Measurements from ENCODE around the gene NISCH.
"Not testable (repeated sequence)": the region's sequence is repeated elsewhere in the genome, so short reads cannot be mapped to it uniquely, and the experiment has no call there.

The NISCH gene

DNA sequence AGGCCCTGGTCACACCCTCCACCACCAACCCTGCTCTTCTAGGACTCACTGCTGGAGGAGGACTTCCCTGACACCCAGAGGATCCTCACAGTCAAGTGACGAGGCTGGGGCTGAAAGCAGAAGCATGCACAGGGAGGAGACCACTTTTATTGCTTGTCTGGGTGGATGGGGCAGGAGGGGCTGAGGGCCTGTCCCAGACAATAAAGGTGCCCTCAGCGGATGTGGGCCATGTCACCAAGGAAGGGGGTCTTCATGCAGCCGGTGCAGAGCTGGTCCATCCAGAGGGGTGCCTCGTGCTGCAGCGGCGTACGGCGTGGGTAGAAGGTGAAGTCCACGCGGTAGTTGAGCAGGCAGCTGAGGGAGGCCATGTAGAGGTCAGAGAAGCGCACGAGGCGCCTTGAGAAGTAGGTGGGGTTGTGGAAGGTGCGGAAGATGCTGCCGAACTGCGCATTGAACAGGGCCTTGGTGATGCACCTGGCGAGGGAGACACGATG lies 68.9 kb downstream of the NISCH start:
- Histone ChIP-seq H3K9me2 (replicated peaks; ENCODE audit: insufficient read depth, low read length) (no peaks in the 10 kb centered on the region), H3K4me3 (ENCODE audit: insufficient read depth, low read length, poor library complexity, severe bottlenecking) (no peak overlapping the region), H3K9me3 (ENCODE audit: insufficient read depth, low read length) (no peaks in the 10 kb centered on the region), H3F3A (ENCODE audit: insufficient read depth) (no peaks in the 10 kb centered on the region), H3K36me3 (ENCODE audit: low read length) (peaks cover 4% of the 10 kb centered on the region; the same call in 1 of the 2 replicates), H3K9ac (ENCODE audit: low read length) (no peak overlapping the region), H2AFZ (ENCODE audit: low read depth, low read length, severe bottlenecking) (no peak overlapping the region), H3K79me2 (ENCODE audit: insufficient read depth, low read length) (no peaks in the 10 kb centered on the region), H3K4me2 (ENCODE audit: low read depth, low read length, poor library complexity, severe bottlenecking) (no peak overlapping the region), H4K20me1 (ENCODE audit: low read depth, low read length) (no peaks in the 10 kb centered on the region), H3K27me3 (ENCODE audit: low read length) (no peaks in the 10 kb centered on the region), H3K27ac (ENCODE audit: low read depth, low read length) (no peak overlapping the region)
- TF ChIP-seq, protein P1, sequence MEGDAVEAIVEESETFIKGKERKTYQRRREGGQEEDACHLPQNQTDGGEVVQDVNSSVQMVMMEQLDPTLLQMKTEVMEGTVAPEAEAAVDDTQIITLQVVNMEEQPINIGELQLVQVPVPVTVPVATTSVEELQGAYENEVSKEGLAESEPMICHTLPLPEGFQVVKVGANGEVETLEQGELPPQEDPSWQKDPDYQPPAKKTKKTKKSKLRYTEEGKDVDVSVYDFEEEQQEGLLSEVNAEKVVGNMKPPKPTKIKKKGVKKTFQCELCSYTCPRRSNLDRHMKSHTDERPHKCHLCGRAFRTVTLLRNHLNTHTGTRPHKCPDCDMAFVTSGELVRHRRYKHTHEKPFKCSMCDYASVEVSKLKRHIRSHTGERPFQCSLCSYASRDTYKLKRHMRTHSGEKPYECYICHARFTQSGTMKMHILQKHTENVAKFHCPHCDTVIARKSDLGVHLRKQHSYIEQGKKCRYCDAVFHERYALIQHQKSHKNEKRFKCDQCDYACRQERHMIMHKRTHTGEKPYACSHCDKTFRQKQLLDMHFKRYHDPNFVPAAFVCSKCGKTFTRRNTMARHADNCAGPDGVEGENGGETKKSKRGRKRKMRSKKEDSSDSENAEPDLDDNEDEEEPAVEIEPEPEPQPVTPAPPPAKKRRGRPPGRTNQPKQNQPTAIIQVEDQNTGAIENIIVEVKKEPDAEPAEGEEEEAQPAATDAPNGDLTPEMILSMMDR (IDR thresholded peaks at IDR 0.05; ENCODE audit: insufficient read depth, low read length, poor library complexity, severe bottlenecking) = no peak
- no peak for TF ChIP-seq EZH2phosphoT487 (conservative IDR thresholded peaks at IDR 0.05; ENCODE audit: low read length)

DNA sequence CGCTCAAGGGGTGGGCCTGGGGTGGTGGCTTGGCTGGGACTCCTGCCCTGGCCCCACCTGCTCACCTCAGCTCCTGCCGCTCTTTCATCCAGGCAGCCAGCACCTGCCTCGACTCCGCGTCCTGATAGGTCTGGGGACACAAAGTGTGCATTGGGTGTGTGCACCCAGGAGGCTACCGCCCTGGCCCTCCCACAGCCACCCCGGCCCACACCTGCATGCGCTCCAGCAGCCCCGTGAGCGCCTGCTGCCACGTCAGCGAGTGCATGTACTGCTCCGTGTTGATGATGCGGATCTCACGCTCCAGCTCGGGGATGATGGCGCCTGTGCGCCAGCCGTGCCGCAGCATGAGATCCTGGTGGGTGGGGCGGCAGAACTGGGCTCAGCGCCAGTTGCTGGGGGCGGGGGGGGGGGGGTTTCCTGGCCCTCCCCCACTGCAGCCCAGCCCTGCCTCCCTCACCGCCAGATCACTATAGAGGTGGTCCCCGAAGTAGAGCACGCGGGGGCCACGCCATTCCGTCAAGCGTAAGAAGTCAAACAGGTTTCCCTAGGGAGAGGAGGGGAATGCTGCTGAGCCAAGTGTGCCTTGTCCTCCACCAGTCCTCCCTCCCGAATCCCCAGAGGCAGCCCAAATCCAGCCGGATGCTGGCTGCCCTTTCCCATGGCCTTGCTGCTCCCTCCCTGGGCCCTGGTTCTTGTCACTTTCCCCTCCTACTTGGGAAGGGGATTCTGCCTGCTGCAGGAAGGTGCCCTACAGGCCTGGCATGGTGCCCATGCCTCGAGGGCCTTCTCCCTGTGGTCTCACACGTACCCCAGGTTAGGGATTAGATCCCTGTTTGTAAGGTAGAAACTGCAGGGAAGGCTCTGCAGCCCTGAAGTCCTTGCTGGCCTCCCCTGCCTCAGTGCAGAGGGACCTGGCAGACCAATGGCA lies 69.6 kb downstream of the NISCH start:
- H3K36me3 ChIP-seq (ENCODE audit: low read length) = peaks cover 4% of the 10 kb centered on the region; the same call in 1 of the 2 replicates
- H3K4me3 ChIP-seq (ENCODE audit: insufficient read depth, low read length, poor library complexity, severe bottlenecking) = no peak overlapping the region
- no peak for TF ChIP-seq EZH2phosphoT487 (conservative IDR thresholded peaks at IDR 0.05; ENCODE audit: low read length)
- TF ChIP-seq, protein P1 (IDR thresholded peaks at IDR 0.05; ENCODE audit: insufficient read depth, low read length, poor library complexity, severe bottlenecking) = no peak

DNA sequence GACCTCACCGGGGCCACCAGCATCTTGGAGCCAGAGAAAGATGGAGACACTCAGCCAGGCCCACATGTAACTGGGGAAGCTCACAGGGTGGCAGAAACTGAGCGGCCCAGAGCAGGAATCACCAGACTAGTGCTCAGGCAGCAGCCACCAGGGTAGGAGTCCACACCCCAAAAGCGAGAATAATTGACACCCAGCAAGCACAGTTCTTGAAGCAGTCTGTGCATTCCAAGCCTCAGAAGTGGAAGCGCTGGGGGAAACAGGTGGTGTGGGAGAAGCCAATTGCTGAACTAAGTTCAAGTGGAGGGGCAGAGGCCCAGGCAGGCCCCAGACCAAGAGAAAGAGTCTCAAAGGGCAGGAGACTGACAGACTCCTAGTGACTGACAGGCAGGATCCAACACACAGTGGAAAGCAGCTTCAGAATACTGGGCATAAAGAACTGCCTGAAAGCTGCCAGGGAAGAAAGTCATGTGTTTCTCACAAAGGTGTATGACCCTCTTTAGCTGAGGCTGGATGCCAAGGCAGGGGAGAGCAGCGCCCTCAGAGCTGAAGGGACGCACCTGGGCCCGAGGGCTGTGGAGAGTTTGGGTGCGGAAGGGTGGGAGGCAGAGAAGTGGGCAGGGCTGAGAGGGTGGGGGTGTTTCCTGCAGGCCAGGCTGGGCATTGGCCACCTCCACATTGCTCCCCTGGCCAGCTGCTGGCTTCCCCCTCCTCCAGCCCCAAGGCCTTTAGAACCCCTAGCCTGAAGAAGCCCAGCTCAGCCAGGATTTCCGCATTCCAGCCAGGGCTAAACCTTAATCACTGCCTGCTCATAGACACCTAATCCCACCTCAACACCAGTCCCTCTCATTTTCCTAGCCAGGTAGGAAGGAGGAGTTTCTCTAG lies 70.5 kb downstream of the NISCH start:
- Histone ChIP-seq H3K9ac (ENCODE audit: low read length) (no peak overlapping the region), H3K4me2 (ENCODE audit: low read depth, low read length, poor library complexity, severe bottlenecking) (no peak overlapping the region), H3K27me3 (ENCODE audit: low read length) (no peaks in the 10 kb centered on the region), H3K9me3 (ENCODE audit: insufficient read depth, low read length) (no peaks in the 10 kb centered on the region), H2AFZ (ENCODE audit: low read depth, low read length, severe bottlenecking) (no peak overlapping the region), H3K79me2 (ENCODE audit: insufficient read depth, low read length) (peaks cover 16% of the 10 kb centered on the region), H3K27ac (ENCODE audit: low read depth, low read length) (no peak overlapping the region), H3F3A (ENCODE audit: insufficient read depth) (no peaks in the 10 kb centered on the region), H3K36me3 (ENCODE audit: low read length) (peaks cover 4% of the 10 kb centered on the region; the same call in 1 of the 2 replicates), H3K9me2 (replicated peaks; ENCODE audit: insufficient read depth, low read length) (no peaks in the 10 kb centered on the region), H3K4me3 (ENCODE audit: insufficient read depth, low read length, poor library complexity, severe bottlenecking) (no peak overlapping the region), H4K20me1 (ENCODE audit: low read depth, low read length) (no peaks in the 10 kb centered on the region; the same call in 1 of the 2 replicates)
- TF ChIP-seq, protein P1 (IDR thresholded peaks at IDR 0.05; ENCODE audit: insufficient read depth, low read length, poor library complexity, severe bottlenecking) = no peak
- TF ChIP-seq EZH2phosphoT487 (conservative IDR thresholded peaks at IDR 0.05; ENCODE audit: low read length) = no peak

More for the DNA sequence above, 69.6 kb downstream of the NISCH start:
- Histone ChIP-seq H2AFZ (ENCODE audit: low read depth, low read length, severe bottlenecking) (no peak overlapping the region), H3K9me3 (ENCODE audit: insufficient read depth, low read length) (no peaks in the 10 kb centered on the region), H3F3A (ENCODE audit: insufficient read depth) (no peaks in the 10 kb centered on the region), H3K27ac (ENCODE audit: low read depth, low read length) (no peak overlapping the region), H3K27me3 (ENCODE audit: low read length) (no peaks in the 10 kb centered on the region), H3K4me2 (ENCODE audit: low read depth, low read length, poor library complexity, severe bottlenecking) (no peak overlapping the region), H4K20me1 (ENCODE audit: low read depth, low read length) (no peaks in the 10 kb centered on the region), H3K9me2 (replicated peaks; ENCODE audit: insufficient read depth, low read length) (no peaks in the 10 kb centered on the region), H3K9ac (ENCODE audit: low read length) (no peak overlapping the region), H3K79me2 (ENCODE audit: insufficient read depth, low read length) (peaks cover 7% of the 10 kb centered on the region)

DNA sequence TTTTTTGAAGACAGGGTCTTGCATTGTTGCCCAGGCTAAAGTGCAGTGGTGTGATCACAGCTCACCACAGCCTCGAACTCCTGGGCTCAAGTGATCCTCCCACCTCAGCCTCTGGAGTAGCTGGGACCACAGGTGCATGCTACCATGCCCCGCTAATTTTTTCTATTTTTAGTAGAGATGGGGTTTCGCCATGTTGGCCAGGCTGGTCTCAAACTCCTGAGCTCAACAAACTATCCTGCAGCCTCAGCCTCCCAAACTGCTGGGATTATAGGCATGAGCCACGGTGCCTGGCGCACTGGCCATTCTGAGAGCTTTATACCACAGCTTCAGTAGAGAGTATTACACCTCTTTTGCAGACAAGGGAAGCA lies 71.3 kb downstream of the NISCH start:
- H3K4me2 ChIP-seq (ENCODE audit: low read depth, low read length, poor library complexity, severe bottlenecking); H4K20me1 ChIP-seq (ENCODE audit: low read depth, low read length); H3K4me3 ChIP-seq (ENCODE audit: insufficient read depth, low read length, poor library complexity, severe bottlenecking); H3K36me3 ChIP-seq (ENCODE audit: low read length); H3K9ac ChIP-seq (ENCODE audit: low read length); H3K27me3 ChIP-seq (ENCODE audit: low read length); H3K9me3 ChIP-seq (ENCODE audit: insufficient read depth, low read length); H2AFZ ChIP-seq (ENCODE audit: low read depth, low read length, severe bottlenecking); H3K27ac ChIP-seq (ENCODE audit: low read depth, low read length); H3K9me2 ChIP-seq (replicated peaks; ENCODE audit: insufficient read depth, low read length); H3F3A ChIP-seq (ENCODE audit: insufficient read depth): not testable (repeated sequence)
- H3K79me2 ChIP-seq (ENCODE audit: insufficient read depth, low read length) = peaks cover 23% of the 10 kb centered on the region

Data from SU-DHL-6 (cell line).